Endodermal cell (in vitro differentiated cells): ENCODE data around the gene OR51E1. TPM values are rescaled to one million over a fixed set of nuclear protein-coding genes. Genes with fewer than 3 reads are reported as not detected.

ENCODE experiments used
- DNase-seq: peaks from one replicate; pipeline ENCODE4 v3.0.0-alpha.2; 2017
- H3K27ac ChIP-seq: 2 replicates; pipeline ENCODE4 v1.5.1; 2013; ENCODE audit warnings: mild to moderate bottlenecking, low read depth, low read length, moderate library complexity
- H3K27me3 ChIP-seq: 2 replicates; pipeline ENCODE4 v1.6.1; 2013; ENCODE audit warnings: mild to moderate bottlenecking, low read length, moderate library complexity; ENCODE audit not compliant: insufficient read depth, control insufficient read depth, poor library complexity, severe bottlenecking
- H3K36me3 ChIP-seq: 2 replicates; pipeline ENCODE4 v1.7.0; 2013; ENCODE audit warnings: mild to moderate bottlenecking, low read length, moderate library complexity; ENCODE audit not compliant: control insufficient read depth, insufficient read depth
- H3K4me1 ChIP-seq: one replicate; pipeline ENCODE4 v1.7.0; 2013; ENCODE audit warnings: low read length; ENCODE audit not compliant: control insufficient read depth, insufficient read depth
- H3K4me3 ChIP-seq: 2 replicates; pipeline ENCODE4 v1.5.1; 2013; ENCODE audit warnings: mild to moderate bottlenecking, low read length, moderate library complexity
- H3K9ac ChIP-seq: 2 replicates; pipeline ENCODE4 v1.6.1; 2013; ENCODE audit warnings: mild to moderate bottlenecking, low read length, moderate library complexity; ENCODE audit not compliant: poor library complexity, severe bottlenecking; ENCODE audit errors: extremely low read depth
- H3K9me3 ChIP-seq: 2 replicates; pipeline ENCODE4 v1.6.1; 2013; ENCODE audit warnings: mild to moderate bottlenecking, low read length, moderate library complexity; ENCODE audit not compliant: control insufficient read depth
- H3K27ac Mint-ChIP-seq: 2 replicates; pipeline ENCODE4 v1.8.0; 2020; ENCODE audit warnings: mixed read lengths
- H3K27me3 Mint-ChIP-seq: 2 replicates; pipeline ENCODE4 v1.8.0; 2021; ENCODE audit warnings: mild to moderate bottlenecking, mixed read lengths; ENCODE audit not compliant: insufficient read depth
- H3K36me3 Mint-ChIP-seq: 2 replicates; pipeline ENCODE4 v1.8.0; 2020; ENCODE audit warnings: low read depth, mixed read lengths
- H3K4me1 Mint-ChIP-seq: 2 replicates; pipeline ENCODE4 v1.8.0; 2020; ENCODE audit warnings: mixed read lengths
- H3K4me3 Mint-ChIP-seq: 2 replicates; pipeline ENCODE4 v1.8.0; 2020; ENCODE audit warnings: mild to moderate bottlenecking, moderate library complexity, mixed read lengths
- H3K9me3 Mint-ChIP-seq: 2 replicates; pipeline ENCODE4 v1.8.0; 2020; ENCODE audit warnings: mild to moderate bottlenecking, mixed read lengths
- CTCF ChIP-seq: fragments of 200-600 bp; sonication (generic); conservative IDR thresholded peaks from 2 replicates; pipeline ENCODE4 v1.5.0; 2021; ENCODE audit warnings: antibody characterized with exemption, mild to moderate bottlenecking
- WGBS, 2 experiments: methylation state at CpG; one replicate each; pipeline versions ENCODE4 v1.1.5 to v1.1.7; 2013; ENCODE audit warnings: missing lambda C conversion rate in 2 of 2, mixed read lengths in 1 of 2; ENCODE audit not compliant: insufficient coverage in 1 of 2, insufficient read length in 1 of 2; 5-methylcytosine and 5-hydroxymethylcytosine counted together
- total RNA-seq, 2 donors: library from RNA; stranded (reverse); fragmentation: NEBNext Ultra II Directional in 1 of 2; extraction: Animal tissue kit (Norgen Biotek cat#: 25700) in 1 of 2; gene quantifications; 2 replicates in 1 of 2; 3 replicates in 1 of 2; pipeline ENCODE4 v1.2.1, GENCODE V29; 2021

Gene OR51E1
- total RNA-seq, 2 donors from 2014 or later: not detected

GRCh38 chr11:4672470-4672869 is 28.7 kb downstream of the OR51E1 start:
- Mint-ChIP-seq H3K4me1 (no peaks in the 10 kb centered on the region), H3K36me3 (no peaks in the 10 kb centered on the region), H3K27ac (no peak overlapping the region), H3K9me3 (no peaks in the 10 kb centered on the region), H3K27me3 (no peaks in the 10 kb centered on the region), H3K4me3 (no peak overlapping the region)
- Histone ChIP-seq H3K4me3 (no peak overlapping the region), H3K9ac (no peak overlapping the region), H3K27ac (no peak overlapping the region), H3K36me3 (no peaks in the 10 kb centered on the region), H3K9me3 (no peaks in the 10 kb centered on the region), H3K4me1 (no peaks in the 10 kb centered on the region), H3K27me3 (no peaks in the 10 kb centered on the region)
- WGBS, 2 experiments: 93% methylated on average over 2 of the region's 3 CpGs; no CpG with 5 or more reads in 1 of the 2 experiments
- DNase-seq: no peak
- TF ChIP-seq CTCF: no peak

GRCh38 chr11:4673781-4674180 is 30.0 kb downstream of the OR51E1 start:
- Histone ChIP-seq H3K27me3 (no peaks in the 10 kb centered on the region), H3K9ac (no peak overlapping the region), H3K27ac (no peak overlapping the region), H3K4me1 (no peaks in the 10 kb centered on the region), H3K4me3 (no peak overlapping the region), H3K36me3 (no peaks in the 10 kb centered on the region), H3K9me3 (no peaks in the 10 kb centered on the region)
- no peak for DNase-seq
- Mint-ChIP-seq H3K36me3 (no peaks in the 10 kb centered on the region), H3K9me3 (no peaks in the 10 kb centered on the region), H3K4me3 (no peak overlapping the region), H3K27ac (no peak overlapping the region), H3K4me1 (no peaks in the 10 kb centered on the region), H3K27me3 (no peaks in the 10 kb centered on the region)
- WGBS, 2 experiments: 87% methylated on average over 2 of the region's 2 CpGs; no CpG with 5 or more reads in 1 of the 2 experiments
- TF ChIP-seq CTCF: no peak

GRCh38 chr11:4677948-4678347 is 34.2 kb downstream of the OR51E1 start:
- WGBS, 2 experiments: 96 to 100% methylated on average over 2 of the region's 2 CpGs
- no peaks in the 10 kb centered on the region for H3K4me1 Mint-ChIP-seq
- Histone ChIP-seq H3K36me3 (no peaks in the 10 kb centered on the region), H3K9me3 (no peaks in the 10 kb centered on the region), H3K4me1 (no peaks in the 10 kb centered on the region), H3K9ac (no peak overlapping the region), H3K27ac (no peak overlapping the region), H3K27me3 (no peaks in the 10 kb centered on the region), H3K4me3 (no peak overlapping the region)
- no peak for TF ChIP-seq CTCF
- no peak overlapping the region for H3K4me3 Mint-ChIP-seq
- no peak overlapping the region for H3K27ac Mint-ChIP-seq
- H3K36me3 Mint-ChIP-seq: no peaks in the 10 kb centered on the region
- H3K27me3 Mint-ChIP-seq: no peaks in the 10 kb centered on the region
- DNase-seq: no peak
- no peaks in the 10 kb centered on the region for H3K9me3 Mint-ChIP-seq
